WTC11 (cell line): ENCODE results near the gene RNF7.

Experiments used
- CREB1 ChIP-seq: sonication (generic); formaldehyde crosslinking; IDR thresholded peaks from 2 replicates; pipeline ENCODE4 v1.8.0; 2023; ENCODE audit warnings: mild to moderate bottlenecking, missing genetic modification reagents
- ELF4 ChIP-seq: sonication (generic); formaldehyde crosslinking; IDR thresholded peaks from 2 replicates; pipeline ENCODE4 v1.8.1; 2022; ENCODE audit warnings: low read depth, mild to moderate bottlenecking, moderate library complexity, missing genetic modification reagents
- FOXK1 ChIP-seq: sonication (generic); formaldehyde crosslinking; IDR thresholded peaks from 2 replicates; pipeline ENCODE4 v1.8.0; 2022; ENCODE audit warnings: mild to moderate bottlenecking, moderate library complexity, missing genetic modification reagents
- JUN ChIP-seq: sonication (generic); formaldehyde crosslinking; IDR thresholded peaks from 2 replicates; pipeline ENCODE4 v1.8.0; 2023; ENCODE audit warnings: mild to moderate bottlenecking, missing genetic modification reagents
- OVOL2 ChIP-seq: fragments of 250-450 bp; sonication (Bioruptor Pico); IDR thresholded peaks from 2 replicates; pipeline ENCODE4 v1.9.0; 2021; ENCODE audit warnings: mild to moderate bottlenecking, borderline replicate concordance
- ZNF121 ChIP-seq: sonication (generic); formaldehyde crosslinking; IDR thresholded peaks from 2 replicates; pipeline ENCODE4 v1.8.0; 2023; ENCODE audit warnings: missing genetic modification reagents
- TF ChIP-seq, protein P1 (sequence below): fragments of 200-600 bp; IDR thresholded peaks from 2 replicates; pipeline ENCODE4 v1.8.0; 2022; ENCODE audit warnings: antibody characterized with exemption
- TF ChIP-seq, protein P2 (sequence below): sonication (generic); formaldehyde crosslinking; IDR thresholded peaks from 2 replicates; pipeline ENCODE4 v1.8.0; 2022; ENCODE audit warnings: mild to moderate bottlenecking, missing genetic modification reagents
- TF ChIP-seq, protein P3 (sequence below): sonication (generic); formaldehyde crosslinking; IDR thresholded peaks from 2 replicates; pipeline ENCODE4 v1.8.0; 2022; ENCODE audit warnings: mild to moderate bottlenecking, missing genetic modification reagents
- TF ChIP-seq, protein P4 (sequence below): fragments of 250-450 bp; sonication (Bioruptor Pico); IDR thresholded peaks from 2 replicates; pipeline ENCODE4 v1.9.0; 2021; ENCODE audit warnings: mild to moderate bottlenecking, borderline replicate concordance
- TF ChIP-seq, protein P5 (sequence below): sonication (generic); formaldehyde crosslinking; IDR thresholded peaks from 2 replicates; pipeline ENCODE4 v1.8.0; 2022; ENCODE audit warnings: missing genetic modification reagents
- TF ChIP-seq, protein P6 (sequence below): sonication (generic); formaldehyde crosslinking; conservative IDR thresholded peaks from 2 replicates; pipeline ENCODE4 v1.8.1; 2023; ENCODE audit warnings: mild to moderate bottlenecking, low read depth, missing genetic modification reagents, moderate library complexity
- TF ChIP-seq, protein P7 (sequence below): sonication (generic); formaldehyde crosslinking; IDR thresholded peaks from 2 replicates; pipeline ENCODE4 v1.8.0; 2022; ENCODE audit warnings: mild to moderate bottlenecking, missing genetic modification reagents
- TF ChIP-seq, protein P8 (sequence below): sonication (generic); formaldehyde crosslinking; IDR thresholded peaks from 2 replicates; pipeline ENCODE4 v1.8.1; 2023; ENCODE audit warnings: mild to moderate bottlenecking, missing genetic modification reagents

DNA sequence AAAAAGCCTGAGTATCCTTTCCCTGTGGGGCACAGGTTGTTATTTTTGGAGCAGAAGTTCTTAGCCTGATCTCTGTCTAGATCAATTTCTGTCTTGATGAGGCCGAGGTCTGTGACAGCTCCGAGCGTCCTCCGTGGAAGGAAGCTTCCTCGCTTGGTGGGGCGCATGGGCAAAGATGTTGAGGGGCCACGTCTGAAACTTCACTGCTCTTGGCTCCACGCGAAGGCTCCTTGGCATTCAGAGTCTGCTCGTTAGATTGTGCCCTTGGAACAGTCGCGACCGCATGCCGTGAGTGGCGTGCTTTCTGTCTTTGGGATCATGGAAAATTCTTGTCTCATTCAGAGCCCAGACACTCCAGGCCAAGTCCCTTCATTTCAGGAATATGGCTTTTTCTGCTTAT lies 38.8 kb downstream of the RNF7 start:
- TF ChIP-seq ZNF121 (CRISPR knock-in tag) (no peak), ELF4 (CRISPR knock-in tag) (no peak), FOXK1 (CRISPR knock-in tag) (no peak), OVOL2 (CRISPR knock-in tag) (no peak), CREB1 (CRISPR knock-in tag) (no peak), JUN (no peak)
- TF ChIP-seq, protein P1, sequence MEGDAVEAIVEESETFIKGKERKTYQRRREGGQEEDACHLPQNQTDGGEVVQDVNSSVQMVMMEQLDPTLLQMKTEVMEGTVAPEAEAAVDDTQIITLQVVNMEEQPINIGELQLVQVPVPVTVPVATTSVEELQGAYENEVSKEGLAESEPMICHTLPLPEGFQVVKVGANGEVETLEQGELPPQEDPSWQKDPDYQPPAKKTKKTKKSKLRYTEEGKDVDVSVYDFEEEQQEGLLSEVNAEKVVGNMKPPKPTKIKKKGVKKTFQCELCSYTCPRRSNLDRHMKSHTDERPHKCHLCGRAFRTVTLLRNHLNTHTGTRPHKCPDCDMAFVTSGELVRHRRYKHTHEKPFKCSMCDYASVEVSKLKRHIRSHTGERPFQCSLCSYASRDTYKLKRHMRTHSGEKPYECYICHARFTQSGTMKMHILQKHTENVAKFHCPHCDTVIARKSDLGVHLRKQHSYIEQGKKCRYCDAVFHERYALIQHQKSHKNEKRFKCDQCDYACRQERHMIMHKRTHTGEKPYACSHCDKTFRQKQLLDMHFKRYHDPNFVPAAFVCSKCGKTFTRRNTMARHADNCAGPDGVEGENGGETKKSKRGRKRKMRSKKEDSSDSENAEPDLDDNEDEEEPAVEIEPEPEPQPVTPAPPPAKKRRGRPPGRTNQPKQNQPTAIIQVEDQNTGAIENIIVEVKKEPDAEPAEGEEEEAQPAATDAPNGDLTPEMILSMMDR: no peak
- TF ChIP-seq, protein P2, sequence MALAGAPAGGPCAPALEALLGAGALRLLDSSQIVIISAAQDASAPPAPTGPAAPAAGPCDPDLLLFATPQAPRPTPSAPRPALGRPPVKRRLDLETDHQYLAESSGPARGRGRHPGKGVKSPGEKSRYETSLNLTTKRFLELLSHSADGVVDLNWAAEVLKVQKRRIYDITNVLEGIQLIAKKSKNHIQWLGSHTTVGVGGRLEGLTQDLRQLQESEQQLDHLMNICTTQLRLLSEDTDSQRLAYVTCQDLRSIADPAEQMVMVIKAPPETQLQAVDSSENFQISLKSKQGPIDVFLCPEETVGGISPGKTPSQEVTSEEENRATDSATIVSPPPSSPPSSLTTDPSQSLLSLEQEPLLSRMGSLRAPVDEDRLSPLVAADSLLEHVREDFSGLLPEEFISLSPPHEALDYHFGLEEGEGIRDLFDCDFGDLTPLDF (CRISPR knock-in tag): no peak
- TF ChIP-seq, protein P3, sequence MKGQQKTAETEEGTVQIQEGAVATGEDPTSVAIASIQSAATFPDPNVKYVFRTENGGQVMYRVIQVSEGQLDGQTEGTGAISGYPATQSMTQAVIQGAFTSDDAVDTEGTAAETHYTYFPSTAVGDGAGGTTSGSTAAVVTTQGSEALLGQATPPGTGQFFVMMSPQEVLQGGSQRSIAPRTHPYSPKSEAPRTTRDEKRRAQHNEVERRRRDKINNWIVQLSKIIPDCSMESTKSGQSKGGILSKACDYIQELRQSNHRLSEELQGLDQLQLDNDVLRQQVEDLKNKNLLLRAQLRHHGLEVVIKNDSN: no peak
- TF ChIP-seq, protein P4, sequence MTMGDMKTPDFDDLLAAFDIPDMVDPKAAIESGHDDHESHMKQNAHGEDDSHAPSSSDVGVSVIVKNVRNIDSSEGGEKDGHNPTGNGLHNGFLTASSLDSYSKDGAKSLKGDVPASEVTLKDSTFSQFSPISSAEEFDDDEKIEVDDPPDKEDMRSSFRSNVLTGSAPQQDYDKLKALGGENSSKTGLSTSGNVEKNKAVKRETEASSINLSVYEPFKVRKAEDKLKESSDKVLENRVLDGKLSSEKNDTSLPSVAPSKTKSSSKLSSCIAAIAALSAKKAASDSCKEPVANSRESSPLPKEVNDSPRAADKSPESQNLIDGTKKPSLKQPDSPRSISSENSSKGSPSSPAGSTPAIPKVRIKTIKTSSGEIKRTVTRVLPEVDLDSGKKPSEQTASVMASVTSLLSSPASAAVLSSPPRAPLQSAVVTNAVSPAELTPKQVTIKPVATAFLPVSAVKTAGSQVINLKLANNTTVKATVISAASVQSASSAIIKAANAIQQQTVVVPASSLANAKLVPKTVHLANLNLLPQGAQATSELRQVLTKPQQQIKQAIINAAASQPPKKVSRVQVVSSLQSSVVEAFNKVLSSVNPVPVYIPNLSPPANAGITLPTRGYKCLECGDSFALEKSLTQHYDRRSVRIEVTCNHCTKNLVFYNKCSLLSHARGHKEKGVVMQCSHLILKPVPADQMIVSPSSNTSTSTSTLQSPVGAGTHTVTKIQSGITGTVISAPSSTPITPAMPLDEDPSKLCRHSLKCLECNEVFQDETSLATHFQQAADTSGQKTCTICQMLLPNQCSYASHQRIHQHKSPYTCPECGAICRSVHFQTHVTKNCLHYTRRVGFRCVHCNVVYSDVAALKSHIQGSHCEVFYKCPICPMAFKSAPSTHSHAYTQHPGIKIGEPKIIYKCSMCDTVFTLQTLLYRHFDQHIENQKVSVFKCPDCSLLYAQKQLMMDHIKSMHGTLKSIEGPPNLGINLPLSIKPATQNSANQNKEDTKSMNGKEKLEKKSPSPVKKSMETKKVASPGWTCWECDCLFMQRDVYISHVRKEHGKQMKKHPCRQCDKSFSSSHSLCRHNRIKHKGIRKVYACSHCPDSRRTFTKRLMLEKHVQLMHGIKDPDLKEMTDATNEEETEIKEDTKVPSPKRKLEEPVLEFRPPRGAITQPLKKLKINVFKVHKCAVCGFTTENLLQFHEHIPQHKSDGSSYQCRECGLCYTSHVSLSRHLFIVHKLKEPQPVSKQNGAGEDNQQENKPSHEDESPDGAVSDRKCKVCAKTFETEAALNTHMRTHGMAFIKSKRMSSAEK (CRISPR knock-in tag): no peak
- TF ChIP-seq, protein P5, sequence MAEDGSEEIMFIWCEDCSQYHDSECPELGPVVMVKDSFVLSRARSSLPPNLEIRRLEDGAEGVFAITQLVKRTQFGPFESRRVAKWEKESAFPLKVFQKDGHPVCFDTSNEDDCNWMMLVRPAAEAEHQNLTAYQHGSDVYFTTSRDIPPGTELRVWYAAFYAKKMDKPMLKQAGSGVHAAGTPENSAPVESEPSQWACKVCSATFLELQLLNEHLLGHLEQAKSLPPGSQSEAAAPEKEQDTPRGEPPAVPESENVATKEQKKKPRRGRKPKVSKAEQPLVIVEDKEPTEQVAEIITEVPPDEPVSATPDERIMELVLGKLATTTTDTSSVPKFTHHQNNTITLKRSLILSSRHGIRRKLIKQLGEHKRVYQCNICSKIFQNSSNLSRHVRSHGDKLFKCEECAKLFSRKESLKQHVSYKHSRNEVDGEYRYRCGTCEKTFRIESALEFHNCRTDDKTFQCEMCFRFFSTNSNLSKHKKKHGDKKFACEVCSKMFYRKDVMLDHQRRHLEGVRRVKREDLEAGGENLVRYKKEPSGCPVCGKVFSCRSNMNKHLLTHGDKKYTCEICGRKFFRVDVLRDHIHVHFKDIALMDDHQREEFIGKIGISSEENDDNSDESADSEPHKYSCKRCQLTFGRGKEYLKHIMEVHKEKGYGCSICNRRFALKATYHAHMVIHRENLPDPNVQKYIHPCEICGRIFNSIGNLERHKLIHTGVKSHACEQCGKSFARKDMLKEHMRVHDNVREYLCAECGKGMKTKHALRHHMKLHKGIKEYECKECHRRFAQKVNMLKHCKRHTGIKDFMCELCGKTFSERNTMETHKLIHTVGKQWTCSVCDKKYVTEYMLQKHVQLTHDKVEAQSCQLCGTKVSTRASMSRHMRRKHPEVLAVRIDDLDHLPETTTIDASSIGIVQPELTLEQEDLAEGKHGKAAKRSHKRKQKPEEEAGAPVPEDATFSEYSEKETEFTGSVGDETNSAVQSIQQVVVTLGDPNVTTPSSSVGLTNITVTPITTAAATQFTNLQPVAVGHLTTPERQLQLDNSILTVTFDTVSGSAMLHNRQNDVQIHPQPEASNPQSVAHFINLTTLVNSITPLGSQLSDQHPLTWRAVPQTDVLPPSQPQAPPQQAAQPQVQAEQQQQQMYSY: no peak
- TF ChIP-seq, protein P6, sequence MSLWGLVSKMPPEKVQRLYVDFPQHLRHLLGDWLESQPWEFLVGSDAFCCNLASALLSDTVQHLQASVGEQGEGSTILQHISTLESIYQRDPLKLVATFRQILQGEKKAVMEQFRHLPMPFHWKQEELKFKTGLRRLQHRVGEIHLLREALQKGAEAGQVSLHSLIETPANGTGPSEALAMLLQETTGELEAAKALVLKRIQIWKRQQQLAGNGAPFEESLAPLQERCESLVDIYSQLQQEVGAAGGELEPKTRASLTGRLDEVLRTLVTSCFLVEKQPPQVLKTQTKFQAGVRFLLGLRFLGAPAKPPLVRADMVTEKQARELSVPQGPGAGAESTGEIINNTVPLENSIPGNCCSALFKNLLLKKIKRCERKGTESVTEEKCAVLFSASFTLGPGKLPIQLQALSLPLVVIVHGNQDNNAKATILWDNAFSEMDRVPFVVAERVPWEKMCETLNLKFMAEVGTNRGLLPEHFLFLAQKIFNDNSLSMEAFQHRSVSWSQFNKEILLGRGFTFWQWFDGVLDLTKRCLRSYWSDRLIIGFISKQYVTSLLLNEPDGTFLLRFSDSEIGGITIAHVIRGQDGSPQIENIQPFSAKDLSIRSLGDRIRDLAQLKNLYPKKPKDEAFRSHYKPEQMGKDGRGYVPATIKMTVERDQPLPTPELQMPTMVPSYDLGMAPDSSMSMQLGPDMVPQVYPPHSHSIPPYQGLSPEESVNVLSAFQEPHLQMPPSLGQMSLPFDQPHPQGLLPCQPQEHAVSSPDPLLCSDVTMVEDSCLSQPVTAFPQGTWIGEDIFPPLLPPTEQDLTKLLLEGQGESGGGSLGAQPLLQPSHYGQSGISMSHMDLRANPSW (CRISPR knock-in tag): no peak
- TF ChIP-seq, protein P7, sequence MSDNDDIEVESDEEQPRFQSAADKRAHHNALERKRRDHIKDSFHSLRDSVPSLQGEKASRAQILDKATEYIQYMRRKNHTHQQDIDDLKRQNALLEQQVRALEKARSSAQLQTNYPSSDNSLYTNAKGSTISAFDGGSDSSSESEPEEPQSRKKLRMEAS (CRISPR knock-in tag): no peak
- TF ChIP-seq, protein P8, sequence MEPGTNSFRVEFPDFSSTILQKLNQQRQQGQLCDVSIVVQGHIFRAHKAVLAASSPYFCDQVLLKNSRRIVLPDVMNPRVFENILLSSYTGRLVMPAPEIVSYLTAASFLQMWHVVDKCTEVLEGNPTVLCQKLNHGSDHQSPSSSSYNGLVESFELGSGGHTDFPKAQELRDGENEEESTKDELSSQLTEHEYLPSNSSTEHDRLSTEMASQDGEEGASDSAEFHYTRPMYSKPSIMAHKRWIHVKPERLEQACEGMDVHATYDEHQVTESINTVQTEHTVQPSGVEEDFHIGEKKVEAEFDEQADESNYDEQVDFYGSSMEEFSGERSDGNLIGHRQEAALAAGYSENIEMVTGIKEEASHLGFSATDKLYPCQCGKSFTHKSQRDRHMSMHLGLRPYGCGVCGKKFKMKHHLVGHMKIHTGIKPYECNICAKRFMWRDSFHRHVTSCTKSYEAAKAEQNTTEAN (CRISPR knock-in tag): no peak
